GM12873 (cell line): ENCODE results near the gene AMN.

Experiments used
- CTCF ChIP-seq: IDR thresholded peaks from 2 replicates; pipeline ENCODE4 v1.5.1; 2012; ENCODE audit warnings: low read depth, mild to moderate bottlenecking, moderate library complexity, low read length, control low read depth; ENCODE audit not compliant: insufficient read depth; ENCODE audit errors: missing control alignments

AMN gene

DNA sequence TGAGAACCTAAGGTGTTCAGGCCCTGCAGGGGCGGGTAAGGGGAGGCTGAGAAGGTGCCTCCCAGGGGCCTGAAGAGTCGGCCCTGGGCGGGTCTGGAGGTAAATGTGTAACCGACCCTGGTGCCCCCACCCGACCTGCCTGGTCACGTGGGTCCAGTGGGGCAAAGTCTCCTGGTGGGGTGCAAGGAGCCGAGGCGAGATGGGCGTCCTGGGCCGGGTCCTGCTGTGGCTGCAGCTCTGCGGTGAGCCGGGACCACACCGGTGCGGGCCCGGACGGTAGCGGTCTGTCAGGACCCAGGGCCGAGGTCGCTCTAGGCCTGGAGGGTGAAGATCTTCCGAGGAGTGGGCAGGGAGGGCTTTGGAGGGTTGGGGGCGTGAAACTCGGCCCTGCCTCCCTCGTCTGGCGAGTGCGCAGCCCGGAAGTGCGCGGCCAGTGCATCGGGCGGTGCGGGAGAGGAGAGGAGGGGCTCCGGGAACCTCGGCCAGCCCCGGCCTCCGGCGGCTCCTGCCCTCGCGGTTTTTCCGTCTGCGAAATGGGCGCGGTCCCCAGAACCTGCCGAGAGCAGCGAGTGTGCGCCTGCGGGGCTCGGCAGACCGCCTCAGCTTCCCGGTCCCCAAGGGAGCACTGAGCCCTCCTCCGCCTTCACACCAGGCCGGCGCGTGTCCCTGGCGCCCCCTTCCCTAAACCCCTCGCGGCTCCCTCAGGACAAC, at the start of gene AMN:
TSS of gene AMN (plus strand) at position 174 of the 711 bp plus-strand sequence. CDS start at position 200, 26 bp downstream.
- TF ChIP-seq CTCF, result no peak

- TF ChIP-seq CTCF, result no peak
Measured at GRCh38 chr14:102873131-102873530, 49.3 kb upstream of the AMN start.

DNA sequence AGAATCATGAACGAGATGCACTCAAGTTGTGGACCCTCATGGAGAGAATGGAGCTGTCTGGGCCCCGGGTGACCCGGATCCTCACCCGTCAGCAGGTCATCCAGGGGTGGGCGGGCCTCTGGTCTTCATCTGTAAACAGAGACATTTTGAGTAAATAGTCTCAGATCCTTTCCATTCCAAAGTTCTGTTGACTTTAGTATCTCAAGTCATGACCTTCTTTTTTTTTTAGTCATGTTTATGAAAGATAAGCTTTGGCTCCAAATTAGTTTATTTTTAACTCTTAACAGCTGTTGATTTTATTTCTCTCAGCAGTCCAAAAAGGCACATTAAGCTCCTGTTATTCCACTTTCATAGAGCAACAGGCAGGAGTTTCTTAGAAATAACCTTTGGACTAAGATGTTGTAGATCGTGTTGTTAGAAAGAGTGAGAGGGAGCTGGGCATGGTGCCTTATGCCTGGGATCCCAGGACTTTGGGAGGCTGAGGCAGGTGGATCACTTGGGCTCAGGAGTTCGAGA, 48.9 kb upstream of the AMN start:
- no peak for TF ChIP-seq CTCF

GRCh38 chr14:102875652-102876051, 46.8 kb upstream of the AMN start:
- no peak for TF ChIP-seq CTCF

DNA sequence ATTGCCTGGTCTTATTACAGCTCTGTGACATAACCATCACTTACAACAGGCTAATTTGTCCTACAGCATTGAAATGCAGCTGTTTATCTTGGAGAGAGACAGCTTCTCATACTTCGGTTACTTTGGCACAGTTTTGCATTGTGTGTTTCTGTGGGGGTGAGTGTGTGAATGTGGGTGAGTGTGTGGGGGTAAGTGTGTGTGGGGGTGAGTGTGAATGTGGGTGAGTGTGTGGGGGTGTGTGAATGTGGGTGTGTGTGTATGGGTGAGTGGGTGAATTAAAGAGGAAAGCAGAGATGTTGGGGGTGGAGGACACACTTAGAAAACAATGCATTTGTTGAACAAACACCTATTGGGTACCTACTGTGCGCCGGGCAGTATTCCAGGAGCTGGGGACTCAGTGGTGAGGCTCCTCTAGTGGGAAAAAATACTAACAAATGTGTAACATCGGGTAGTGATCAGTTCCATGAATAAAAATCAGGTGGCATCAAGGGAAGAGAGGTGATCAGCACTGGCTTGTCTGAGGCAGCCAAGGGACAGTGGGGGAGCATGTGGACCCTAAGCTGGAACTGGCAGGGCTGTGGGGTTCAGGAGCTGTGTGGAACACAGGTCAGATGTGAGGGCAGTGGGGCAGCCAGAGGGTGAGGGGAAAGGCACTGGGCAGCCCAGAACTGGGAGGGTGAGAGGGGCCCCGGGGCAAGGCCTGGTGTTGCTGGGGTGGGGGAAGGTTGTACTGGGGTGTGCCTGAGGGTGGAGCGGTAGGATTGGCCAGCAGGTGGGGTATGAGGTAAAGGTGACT, 44.1 kb upstream of the AMN start:
- TF ChIP-seq CTCF, result peak; percentile 29

DNA sequence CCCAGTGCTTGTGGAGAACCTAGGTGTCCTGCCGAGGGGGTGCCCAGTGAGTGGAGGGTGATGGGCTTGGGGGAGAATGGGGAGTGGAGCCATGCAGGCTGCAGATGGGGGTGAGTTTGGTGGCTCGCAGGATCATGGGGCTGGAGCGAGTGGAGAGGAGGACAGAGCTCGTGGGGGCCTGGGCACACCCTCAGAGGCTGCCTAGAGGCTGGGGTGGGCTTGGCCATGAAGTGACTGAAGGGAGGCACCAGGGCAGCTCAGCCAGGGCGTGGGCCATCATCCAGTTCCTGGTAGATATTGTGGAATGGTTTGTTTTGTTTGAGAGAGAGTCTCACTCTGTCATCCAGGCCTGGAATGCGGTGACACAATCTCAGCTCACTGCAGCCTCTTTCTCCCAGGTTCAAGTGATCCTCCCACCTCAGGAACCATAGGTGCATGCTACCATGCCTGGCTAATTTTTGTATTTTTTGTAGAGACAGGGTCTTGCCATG, 43.4 kb upstream of the AMN start:
- no peak for TF ChIP-seq CTCF
